IPS-18c (cell line): ENCODE measurements around the gene NR4A1.
A peak's percentile ranks its signal among the peaks of the same experiment; 100 is the strongest.

Experiments used
- H3K4me3 ChIP-seq: 2 replicates; pipeline ENCODE4 v1.7.0; 2013; ENCODE audit warnings: low read depth, mild to moderate bottlenecking, low read length, moderate library complexity; ENCODE audit not compliant: insufficient read depth
- H3K9me3 ChIP-seq: one replicate; pipeline ENCODE4 v1.6.1; 2013; ENCODE audit warnings: mild to moderate bottlenecking, low read length, moderate library complexity; ENCODE audit not compliant: control insufficient read depth, insufficient read depth

The NR4A1 gene

GRCh38 chr12:52062167-52063081, 11.2 kb downstream of the NR4A1 start:
- Histone ChIP-seq H3K9me3 (peaks cover 2% of the 10 kb centered on the region), H3K4me3 (no peak overlapping the region)

DNA sequence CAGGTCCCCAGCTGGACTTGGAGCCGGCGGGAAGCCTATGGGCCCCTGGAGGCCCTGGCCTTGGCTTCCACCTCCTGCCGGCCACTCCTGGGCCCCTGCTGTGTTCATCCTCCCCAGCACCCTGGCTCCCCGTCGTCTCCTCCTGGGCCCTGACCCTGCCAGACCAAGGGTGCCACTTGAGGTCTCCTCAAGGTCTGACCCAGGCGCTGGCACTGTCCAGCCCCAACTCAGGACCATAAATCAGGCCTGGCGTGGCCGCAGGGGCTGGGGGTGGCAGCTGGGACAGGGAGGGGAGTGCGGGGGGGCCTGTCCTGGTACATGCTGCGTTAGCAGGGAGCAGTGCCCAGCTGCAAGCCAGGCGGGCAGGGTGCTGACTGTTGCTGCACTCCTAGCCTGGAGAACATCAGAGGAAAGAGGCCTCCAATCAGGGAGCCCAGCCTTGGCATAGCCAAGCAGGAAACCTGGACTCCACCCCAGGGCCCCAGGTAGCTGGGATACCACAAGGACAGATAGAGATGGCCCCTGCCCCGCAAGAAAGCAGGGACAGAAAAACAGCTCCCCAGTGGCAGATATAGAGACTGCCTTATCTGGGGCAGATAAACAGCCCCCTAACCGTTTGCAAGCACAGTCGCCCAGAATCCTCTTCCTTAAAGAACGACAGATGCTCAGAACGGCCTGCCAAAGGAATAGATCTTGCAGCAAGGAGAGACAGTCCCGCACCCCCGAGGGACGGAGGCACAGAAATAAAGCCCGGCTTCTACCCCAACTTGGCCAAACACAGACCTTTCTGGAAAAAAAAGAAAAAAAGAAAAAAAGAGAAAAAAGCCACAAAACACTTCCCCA, 12.1 kb downstream of the NR4A1 start:
- Histone ChIP-seq H3K4me3 (no peak overlapping the region), H3K9me3 (peaks cover 2% of the 10 kb centered on the region)

- no peak overlapping the region for H3K4me3 ChIP-seq
- no peaks in the 10 kb centered on the region for H3K9me3 ChIP-seq
Measured at GRCh38 chr12:52063981-52064649, 12.9 kb downstream of the NR4A1 start.

- H3K4me3 ChIP-seq: no peak overlapping the region
- no peaks in the 10 kb centered on the region for H3K9me3 ChIP-seq
Measured at GRCh38 chr12:52066346-52067080, 15.3 kb downstream of the NR4A1 start.

- Histone ChIP-seq H3K4me3 (no peak overlapping the region), H3K9me3 (no peaks in the 10 kb centered on the region)
Measured at GRCh38 chr12:52067081-52067374, 15.8 kb downstream of the NR4A1 start.

DNA sequence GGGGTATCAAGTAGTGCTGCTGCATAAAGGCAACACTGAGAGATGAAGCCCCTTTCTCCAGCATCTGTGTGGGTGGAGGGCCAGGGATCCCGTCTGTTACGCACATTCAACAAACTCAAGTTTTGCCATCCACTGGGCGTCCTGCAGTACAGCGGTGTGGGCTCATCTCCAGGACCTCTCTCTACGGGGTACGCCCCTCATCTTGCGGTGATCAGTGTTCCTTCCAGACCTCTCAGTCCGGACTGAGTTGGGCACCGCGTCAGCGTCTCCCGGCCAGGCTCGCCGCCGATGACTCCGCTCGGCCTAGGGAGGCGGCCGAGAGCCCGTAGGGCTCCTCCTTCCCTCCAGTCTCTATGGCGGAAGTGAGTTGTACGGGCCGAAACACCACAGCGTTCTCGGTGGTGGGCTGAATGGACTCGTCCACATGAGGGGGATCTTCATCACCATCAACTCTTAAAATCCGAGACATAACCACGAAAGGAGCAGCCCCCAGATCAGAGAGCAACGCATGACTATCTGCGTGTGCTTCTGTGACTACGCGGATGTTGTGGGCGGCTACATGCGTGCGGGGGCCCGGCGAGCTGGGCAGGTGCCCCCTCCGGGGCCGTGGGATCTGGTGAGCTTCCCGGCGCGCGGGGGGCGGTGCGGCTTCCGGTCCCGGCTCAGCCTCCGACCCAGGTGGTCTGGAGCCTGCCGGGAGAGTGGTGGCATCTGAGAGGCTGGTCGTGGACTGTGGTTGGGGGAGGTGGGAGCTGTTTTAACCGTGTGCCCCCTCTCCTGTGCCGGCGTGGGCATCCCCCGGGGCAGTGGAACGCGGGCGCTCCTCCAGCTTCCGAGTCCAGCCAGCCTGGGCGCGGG, 18.3 kb downstream of the NR4A1 start, which contains the start of gene ATG101:
ATG101 (plus strand) TSS at position 652 of the 858 bp plus-strand sequence. CDS start 3,673 bp downstream, outside the sequence.
- H3K9me3 ChIP-seq: no peaks in the 10 kb centered on the region
- peak within 1 kb of the TSS; percentile 98 for H3K4me3 ChIP-seq

DNA sequence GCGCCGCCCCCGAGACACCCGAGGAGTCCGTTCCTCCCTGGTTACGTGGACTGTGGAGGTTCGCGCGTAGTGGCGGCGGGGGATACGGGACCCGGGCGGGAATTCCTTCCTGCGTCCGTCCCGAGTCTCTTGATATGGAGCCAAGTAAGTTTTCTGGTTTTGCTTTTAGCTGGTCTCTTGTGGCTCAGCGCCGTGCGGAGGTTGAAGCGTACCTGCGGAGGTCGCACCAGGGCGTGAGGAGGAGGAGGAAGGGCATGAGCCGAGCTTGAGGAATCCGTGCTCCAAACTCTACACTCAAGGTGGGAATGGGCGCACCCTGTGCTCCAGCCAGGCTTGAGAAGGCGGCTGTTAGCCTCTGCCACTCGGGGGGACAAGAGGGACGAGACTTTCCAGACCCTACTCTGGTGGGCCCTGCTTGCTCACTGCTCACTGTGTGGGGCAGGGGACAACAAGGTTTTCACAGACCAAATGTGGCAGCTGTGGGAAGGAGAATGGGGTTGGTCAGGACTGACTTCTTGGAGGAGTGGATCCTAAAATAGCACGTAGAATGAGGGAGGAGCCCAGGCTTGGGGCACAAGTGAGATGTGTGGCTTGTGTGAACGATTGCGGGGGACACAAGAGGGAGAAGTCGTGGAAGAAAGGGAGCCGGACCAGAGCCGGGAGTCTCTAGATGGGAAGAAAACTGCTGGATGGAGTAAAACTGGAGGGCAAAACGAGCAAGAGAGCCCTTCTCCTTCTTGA, 19.1 kb downstream of the NR4A1 start:
- Histone ChIP-seq H3K9me3 (no peaks in the 10 kb centered on the region), H3K4me3 (peak overlapping the region; percentile 98)

GRCh38 chr12:52073531-52074381, 22.5 kb downstream of the NR4A1 start:
- Histone ChIP-seq H3K4me3 (no peak overlapping the region), H3K9me3 (no peaks in the 10 kb centered on the region)

GRCh38 chr12:52074971-52075724, 23.9 kb downstream of the NR4A1 start:
- Histone ChIP-seq H3K4me3 (no peak overlapping the region), H3K9me3 (no peaks in the 10 kb centered on the region)

- H3K4me3 ChIP-seq: no peak overlapping the region
- H3K9me3 ChIP-seq: no peaks in the 10 kb centered on the region
Measured at GRCh38 chr12:52076811-52077210, 25.6 kb downstream of the NR4A1 start.

GRCh38 chr12:52078276-52078675, 27.0 kb downstream of the NR4A1 start:
- Histone ChIP-seq H3K9me3 (no peaks in the 10 kb centered on the region), H3K4me3 (no peak overlapping the region)

DNA sequence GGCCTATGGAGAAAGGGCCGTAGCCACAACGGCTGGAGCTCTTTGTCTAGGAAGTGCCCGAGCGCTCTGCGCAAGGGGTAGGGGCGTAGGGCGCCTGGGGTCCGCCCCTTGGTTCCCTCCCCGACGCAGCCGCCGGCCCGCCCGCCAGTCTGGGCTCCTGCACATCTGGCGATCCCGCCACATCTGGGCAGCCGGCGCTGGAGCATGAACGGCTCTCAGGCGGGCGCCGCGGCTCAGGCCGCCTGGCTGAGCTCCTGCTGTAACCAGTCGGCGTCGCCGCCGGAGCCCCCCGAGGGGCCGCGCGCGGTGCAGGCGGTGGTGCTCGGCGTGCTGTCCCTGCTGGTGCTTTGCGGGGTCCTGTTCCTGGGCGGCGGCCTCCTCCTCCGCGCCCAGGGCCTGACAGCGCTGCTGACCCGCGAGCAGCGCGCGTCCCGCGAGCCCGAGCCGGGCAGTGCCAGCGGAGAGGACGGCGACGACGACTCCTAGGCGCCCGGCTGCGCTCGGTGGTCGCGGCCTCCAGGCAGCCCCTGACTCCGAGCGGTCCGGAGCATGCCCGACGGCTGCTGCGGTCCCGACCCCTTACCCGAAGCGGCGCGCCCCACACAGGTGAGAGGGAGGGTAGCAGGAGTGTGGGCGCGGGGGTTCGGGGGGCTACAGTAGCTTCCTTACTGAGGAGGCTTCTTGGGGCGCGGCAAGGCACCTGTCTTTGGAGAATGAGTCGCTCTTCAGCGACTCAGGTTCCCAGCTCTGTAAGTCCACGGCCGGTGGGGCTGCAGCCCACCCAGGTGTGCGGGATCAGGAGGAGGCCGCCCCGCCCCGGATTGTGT, 28.5 kb downstream of the NR4A1 start, which contains the start of gene SMIM41:
SMIM41 (plus strand) TSS at position 129 of the 827 bp plus-strand sequence; CDS start at position 205, 76 bp downstream.
- Histone ChIP-seq H3K4me3 (no peak within 1 kb of the TSS), H3K9me3 (no peaks in the 10 kb centered on the region)

- Histone ChIP-seq H3K9me3 (no peaks in the 10 kb centered on the region), H3K4me3 (no peak overlapping the region)
Measured at GRCh38 chr12:52080403-52081251, 29.4 kb downstream of the NR4A1 start.
